ENCODE measurements around the gene PACRG. TPM values are rescaled to one million over a fixed set of nuclear protein-coding genes. Genes with fewer than 3 reads are reported as not detected.

The PACRG gene
- total RNA-seq, 1 donor from 2014 or later, result not detected

DNA sequence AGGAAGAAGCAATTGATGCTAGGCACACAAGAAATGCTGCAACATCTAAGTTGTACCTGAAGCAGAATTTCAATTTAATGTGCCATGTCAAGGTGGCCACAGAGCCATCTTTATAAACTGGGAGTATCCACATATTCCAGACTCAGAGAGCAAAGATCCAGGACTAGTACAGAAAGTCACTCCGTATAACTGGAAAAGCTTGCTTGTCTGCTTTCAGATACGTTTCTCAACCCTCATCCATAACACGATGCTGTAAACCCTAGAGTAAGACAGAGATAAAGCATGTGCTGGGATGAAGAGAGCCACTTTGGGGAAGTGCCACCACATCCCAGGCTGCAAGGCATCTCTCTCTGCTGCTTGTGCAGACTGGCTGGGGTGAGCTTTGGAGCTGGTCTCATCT, 134.7 kb downstream of the PACRG start:
- intact Hi-C loops (cut with micrococcal nuclease), result no loop called here

DNA sequence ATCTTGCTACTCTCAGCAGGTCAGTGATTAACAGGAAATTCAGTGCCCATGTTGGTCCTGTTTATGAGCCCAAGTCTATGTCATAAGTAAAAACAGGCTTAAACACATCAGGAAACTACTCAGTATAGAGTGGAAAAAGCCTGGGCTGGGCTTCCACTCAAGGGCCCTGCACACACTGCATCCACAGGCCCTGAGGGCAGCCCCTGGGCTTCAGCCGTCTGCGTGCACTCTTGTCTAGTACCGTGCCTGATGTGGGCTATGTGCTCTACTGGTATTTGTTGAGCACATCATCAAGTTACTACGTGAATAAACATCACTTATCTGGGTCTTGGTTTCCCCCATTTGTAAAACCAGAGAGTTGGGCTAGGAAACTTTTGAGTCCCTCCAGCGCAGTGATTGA, 135.2 kb downstream of the PACRG start:
- intact Hi-C loops (cut with micrococcal nuclease), result no loop called here

DNA sequence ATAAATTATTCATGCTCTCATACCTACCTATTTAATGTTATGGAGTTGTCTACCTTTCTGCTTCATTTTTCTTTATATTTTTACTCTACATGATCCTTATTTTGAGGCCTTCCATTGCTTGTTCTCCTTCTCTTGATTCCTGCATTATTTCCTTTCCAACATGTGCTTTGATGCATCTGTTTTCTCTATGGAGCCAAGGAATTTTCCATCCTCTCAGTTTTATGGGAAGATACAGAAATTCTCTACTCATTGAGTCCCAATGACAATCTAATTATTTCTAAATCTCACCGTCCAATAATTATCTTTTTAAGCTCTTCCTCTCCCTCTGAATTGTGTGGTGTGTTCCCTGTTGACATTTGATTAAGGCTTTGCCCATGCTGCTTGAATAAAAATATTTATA, 136.0 kb downstream of the PACRG start:
- intact Hi-C loops (cut with micrococcal nuclease), result no loop called here

DNA sequence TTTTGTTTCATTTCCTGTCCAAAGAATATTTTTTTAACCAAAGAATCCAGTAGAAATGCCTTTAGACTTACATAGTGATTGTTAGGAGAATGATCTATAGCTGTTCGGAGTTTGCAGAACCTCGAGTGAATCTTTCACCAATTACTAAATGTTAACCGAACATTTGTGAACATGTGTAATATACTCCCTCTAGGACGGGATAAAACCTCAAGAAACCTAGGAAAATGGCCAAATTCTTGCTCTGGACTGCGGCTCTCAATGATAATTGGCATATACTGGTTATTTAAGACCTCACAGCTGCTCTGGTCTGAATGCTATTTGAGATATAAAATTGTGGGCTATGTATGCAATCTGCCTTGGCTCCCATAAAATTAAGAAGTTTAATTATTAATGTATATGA, 137.1 kb downstream of the PACRG start:
- intact Hi-C loops (cut with micrococcal nuclease), result no loop called here

DNA sequence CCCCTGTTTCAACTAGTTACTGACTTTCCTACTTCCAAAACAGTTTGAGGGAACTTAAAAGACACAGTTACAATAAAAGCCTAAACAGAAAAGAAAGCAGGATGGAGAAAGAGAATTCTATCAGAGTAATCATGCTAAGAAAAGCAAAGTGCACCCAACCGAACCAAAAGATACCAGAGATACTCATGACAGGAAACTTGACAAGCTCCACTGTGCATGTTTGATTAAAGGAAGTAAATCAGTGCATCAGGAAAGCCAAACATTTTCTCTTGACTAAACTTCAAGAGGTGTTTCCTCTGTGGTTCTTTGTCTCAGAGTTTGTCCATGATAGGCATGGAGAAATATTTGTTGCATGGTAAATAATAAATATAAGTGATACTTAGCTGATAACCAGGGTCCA, 138.9 kb downstream of the PACRG start:
- intact Hi-C loops (cut with micrococcal nuclease), result no loop called here

DNA sequence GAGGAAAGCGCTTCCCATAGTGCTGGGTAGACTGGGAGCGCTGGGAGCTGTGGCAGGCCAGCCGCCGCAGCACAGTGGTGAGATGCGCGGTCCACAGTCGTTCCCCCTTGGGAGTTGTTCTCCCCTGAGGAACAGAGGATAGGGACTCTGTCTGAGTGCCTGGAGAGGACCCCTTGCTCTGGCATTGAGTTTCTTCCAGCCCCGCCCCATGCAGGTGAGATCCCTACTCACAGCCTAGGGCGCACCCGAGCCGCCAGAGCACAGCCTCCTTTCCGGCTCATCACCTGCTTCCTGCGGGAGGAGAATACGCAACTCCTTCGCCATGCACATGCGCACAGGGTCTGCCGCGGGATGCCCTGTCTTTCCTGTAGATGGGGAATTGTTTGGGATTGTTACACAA, 140.6 kb downstream of the PACRG start:
- intact Hi-C loops (cut with micrococcal nuclease), result no loop called here

DNA sequence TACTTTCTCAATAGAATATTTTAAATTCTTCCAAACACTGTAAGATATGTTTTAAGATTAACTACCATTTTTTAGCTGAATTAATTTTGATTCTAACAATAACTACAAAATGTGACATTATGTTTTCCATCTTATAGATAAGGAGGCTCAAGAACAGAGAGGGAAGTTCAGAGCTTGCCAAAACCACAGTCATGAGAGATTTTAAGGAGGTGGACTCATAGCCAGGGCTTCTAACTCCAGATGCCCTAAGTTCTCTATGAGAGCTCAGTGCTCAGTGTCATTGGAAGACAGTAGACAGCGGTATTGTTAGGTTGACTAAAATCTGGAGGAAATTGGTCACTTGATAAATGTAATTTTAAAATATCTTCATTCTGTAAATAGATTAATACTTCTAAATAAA, 144.2 kb downstream of the PACRG start:
- intact Hi-C loops (cut with micrococcal nuclease), result no loop called here

DNA sequence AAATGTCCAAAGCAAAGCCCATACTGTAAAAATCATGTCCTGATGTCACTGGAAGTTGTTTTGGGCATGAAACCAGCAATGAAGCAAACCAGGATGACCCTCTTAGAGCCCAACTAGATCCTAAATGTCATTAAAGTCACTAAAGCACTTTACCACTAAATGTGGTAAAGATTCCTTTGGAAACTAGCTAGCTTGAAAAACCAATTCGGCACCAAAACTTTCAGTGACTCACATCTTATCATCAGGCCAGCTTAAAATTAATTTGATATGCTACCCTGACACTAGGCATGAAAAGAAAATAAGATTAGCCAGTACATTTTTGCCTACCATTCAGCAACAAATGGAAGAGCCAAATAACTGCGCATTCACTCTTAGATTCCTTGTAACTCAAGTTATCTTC, 145.8 kb downstream of the PACRG start:
- intact Hi-C loops (cut with micrococcal nuclease), result no loop called here

DNA sequence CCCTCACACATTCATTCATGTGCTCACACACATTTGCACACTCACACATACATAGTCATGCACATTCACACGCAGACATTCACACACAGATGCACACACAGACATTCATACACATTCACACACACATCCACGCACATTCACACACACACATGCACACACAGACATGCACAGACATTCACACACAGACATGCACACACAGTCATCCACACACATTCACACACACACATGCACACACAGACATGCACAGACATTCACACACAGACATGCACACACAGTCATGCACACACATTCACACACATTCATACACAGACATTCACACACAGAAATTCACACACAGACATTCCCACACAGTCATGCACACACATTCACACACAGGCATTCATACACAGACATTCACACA, 147.3 kb downstream of the PACRG start:
- intact Hi-C loops (cut with micrococcal nuclease), result no loop called here

- intact Hi-C loops (cut with micrococcal nuclease), result no loop called here
Observed at GRCh38 chr6:162882801-162883481, 155.2 kb downstream of the PACRG start.

- intact Hi-C loops (cut with micrococcal nuclease), result no loop called here
Observed at GRCh38 chr6:162887981-162888689, 160.4 kb downstream of the PACRG start.

- intact Hi-C loops (cut with micrococcal nuclease), result no loop called here
Observed at GRCh38 chr6:162889303-162889702, 161.5 kb downstream of the PACRG start.

GRCh38 chr6:162898011-162898410, 170.2 kb downstream of the PACRG start:
- intact Hi-C loops (cut with micrococcal nuclease), result no loop called here

DNA sequence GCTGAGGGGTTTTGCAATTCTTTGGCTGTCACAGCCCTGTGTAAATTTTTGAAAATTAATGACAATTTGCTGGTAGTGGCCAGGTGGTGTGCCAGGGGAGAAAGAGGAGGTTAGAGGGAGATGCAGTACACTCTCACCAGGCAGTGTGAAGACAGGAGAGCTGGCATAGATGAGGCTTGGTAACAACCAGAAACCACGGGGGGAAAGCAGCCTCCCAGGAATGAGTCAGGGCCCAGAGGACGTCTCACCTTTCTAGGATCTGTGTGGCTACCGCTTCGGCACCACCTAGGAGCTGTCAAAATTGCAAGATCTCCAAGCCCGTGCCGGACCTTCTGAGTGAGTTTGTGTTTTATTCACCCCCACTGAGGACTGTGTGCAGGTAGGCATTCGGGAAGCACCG, 171.4 kb downstream of the PACRG start:
- intact Hi-C loops (cut with micrococcal nuclease), result no loop called here

- intact Hi-C loops (cut with micrococcal nuclease), result no loop called here
Observed at GRCh38 chr6:162900503-162900902, 172.7 kb downstream of the PACRG start.

DNA sequence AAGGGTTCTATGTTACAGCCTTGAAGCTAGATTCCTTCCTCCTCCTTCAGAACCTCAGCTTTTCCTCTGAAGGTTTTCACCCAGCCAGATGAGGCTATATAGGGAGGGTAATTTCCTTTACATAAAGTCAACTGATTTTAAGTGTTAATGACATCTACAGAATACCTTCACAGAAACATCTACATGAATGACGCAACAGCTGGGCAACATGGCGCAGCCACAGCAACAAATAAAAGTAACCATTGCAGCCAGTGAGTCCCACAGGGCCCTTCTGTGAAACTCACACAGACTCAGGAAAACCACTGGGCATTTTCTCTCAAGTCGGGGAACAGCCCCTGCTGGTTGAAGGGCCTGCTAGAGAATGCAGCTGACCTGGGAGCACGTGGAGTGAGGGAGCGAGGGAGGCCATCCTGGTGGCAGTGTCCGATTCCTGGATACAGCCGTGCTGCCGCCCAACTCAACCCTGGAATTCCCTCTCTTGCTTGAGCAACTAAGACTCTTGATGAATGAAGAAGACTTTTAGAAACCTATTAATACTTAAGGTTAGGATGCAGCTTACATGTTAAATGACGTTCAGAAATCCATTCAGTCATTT, 176.4 kb downstream of the PACRG start:
- intact Hi-C loops (cut with micrococcal nuclease), result no loop called here

DNA sequence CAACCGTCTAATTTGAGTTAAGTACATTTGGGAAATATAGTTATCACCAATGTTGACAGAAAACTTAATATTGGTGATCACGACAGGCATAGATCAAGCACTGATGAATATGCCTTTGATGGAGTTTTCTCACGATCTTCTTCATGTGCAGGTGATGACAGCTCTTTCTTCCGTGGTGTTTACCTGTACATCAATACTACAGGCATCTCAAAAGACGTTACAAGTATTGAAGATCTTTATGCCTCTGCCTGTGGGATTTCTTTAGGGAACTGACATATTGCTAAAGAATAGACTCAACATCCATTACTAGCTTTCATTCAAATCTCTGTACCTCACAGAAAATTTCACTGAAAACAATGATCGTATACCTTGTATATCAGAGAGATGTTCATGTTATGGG, 178.7 kb downstream of the PACRG start:
- intact Hi-C loops (cut with micrococcal nuclease), result no loop called here

DNA sequence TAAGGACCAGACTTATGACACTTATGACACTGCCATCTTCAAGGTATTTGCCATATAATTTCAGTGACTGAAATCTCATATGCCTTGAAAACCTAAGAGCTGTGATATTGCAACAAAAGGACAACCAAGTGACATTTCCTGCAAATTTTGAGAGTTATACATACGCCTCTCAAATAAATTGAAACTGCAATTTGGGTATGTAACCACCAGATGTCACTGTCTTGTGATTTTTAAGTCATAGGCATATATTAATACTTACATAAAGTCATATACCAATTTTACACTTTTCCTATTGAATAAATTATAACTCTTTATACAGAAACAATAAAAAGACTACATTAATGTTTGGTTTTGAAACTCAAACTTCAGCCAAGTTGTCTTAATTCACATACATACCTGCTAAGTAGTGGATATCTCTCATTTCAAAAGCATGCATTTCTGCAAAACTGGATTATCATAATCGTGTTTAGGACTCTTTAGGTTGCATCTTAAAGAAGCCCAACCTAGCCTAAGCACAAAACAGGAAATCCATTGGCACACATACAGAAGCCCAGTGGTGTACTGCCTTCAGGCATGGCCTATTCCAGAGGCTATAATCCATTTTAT, 180.2 kb downstream of the PACRG start:
- intact Hi-C loops (cut with micrococcal nuclease), result no loop called here

- intact Hi-C loops (cut with micrococcal nuclease), result no loop called here
Observed at GRCh38 chr6:162913206-162913605, 185.4 kb downstream of the PACRG start.

- intact Hi-C loops (cut with micrococcal nuclease), result no loop called here
Observed at GRCh38 chr6:162917506-162917905, 189.7 kb downstream of the PACRG start.

DNA sequence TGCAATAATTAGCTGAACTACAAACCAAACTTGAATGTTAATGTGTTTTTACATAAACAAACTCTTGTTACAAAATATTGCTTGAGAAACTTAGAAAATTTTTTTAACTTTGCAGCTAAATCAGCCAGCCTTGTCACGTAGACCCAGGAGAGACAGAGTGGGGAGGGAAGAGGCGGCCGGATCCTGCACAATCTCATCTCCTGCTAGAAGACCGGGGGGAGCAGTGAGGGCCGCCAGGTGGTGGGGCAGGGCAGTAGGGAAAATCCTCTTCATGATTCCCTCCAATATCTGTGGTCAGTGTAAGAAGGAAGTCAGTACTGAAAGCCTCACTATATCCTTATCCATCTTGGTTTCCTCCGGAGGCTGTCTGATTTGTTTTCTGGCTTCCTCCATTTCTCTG, 193.3 kb downstream of the PACRG start:
- intact Hi-C loops (cut with micrococcal nuclease), result no loop called here

DNA sequence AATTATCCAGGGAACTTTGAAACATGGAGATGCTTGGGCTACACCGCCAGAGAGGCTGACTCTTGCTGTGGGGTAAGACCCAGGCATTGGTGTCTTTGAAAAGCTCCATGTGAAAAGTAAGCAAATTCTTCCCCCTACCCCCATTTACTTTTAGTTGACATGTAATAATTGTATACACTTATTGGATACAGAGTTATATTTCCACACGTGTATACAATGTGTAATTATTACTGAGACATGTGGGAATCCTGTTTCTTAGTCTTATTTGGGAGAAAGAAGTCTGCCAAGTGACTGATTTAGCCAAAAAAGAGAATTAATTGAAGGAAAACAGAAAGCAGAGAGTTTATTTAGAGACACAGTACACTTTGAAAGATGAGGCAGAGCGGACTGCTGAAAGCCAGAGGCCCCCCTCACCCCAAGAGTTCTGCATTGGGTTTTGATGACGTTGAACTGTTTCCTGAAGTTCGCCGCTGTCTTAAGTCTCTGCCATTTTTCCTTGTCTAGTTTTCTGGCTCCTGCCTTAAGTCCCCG, 193.8 kb downstream of the PACRG start:
- intact Hi-C loops (cut with micrococcal nuclease), result no loop called here
